Transverse colon (tissue), 4 donors: ENCODE data around the gene NTF3. TPM values are rescaled to one million over a fixed set of nuclear protein-coding genes. Genes with fewer than 3 reads are reported as not detected.

Source experiments
- DNase-seq: peaks from one replicate; pipeline ENCODE4 v3.0.0-alpha.2; 2019
- H3K27ac ChIP-seq, 4 donors: fragments of 200-600 bp; sonication (generic); 2 replicates each; pipeline ENCODE4 v1.5.1; 2016 to 2018; ENCODE audit warnings: inconsistent platforms in 4 of 4
- H3K27me3 ChIP-seq: fragments of 200-600 bp; sonication (generic); 2 replicates; pipeline ENCODE4 v1.5.1; 2017; ENCODE audit warnings: inconsistent platforms
- H3K36me3 ChIP-seq, 4 donors: fragments of 200-600 bp; sonication (generic); 2 replicates each; pipeline ENCODE4 v1.5.1; 2017 to 2019; ENCODE audit warnings: inconsistent platforms in 4 of 4
- H3K4me1 ChIP-seq, 4 donors: fragments of 200-600 bp; sonication (generic); 2 replicates each; pipeline ENCODE4 v1.5.1; 2017 to 2020; ENCODE audit warnings: inconsistent platforms in 4 of 4
- H3K4me3 ChIP-seq, 4 donors: fragments of 200-600 bp; sonication (generic); 1 replicate in 1 of 4; 2 replicates in 3 of 4; pipeline versions ENCODE4 v1.5.1 to v1.6.1; 2017 to 2019; ENCODE audit warnings: inconsistent platforms in 4 of 4
- H3K9me3 ChIP-seq, 2 donors: fragments of 200-600 bp; sonication (generic); 2 replicates each; pipeline ENCODE4 v1.5.1; 2017 to 2019; ENCODE audit warnings: inconsistent platforms in 2 of 2
- CTCF ChIP-seq, 5 experiments: fragments of 200-600 bp in 3 of 5; fragments of 450-650 bp in 2 of 5; sonication (generic) in 3 of 5; IDR thresholded peaks; 1 replicate in 2 of 5; 2 replicates in 3 of 5; pipeline ENCODE4 v1.5.1; 2016 to 2017; ENCODE audit warnings: antibody characterized with exemption in 5 of 5, inconsistent platforms in 3 of 5, mild to moderate bottlenecking in 2 of 5, moderate library complexity in 1 of 5
- EP300 ChIP-seq: sonication (generic); formaldehyde crosslinking; IDR thresholded peaks from one replicate; pipeline ENCODE4 v1.6.1; 2017; ENCODE audit warnings: antibody characterized with exemption, low read depth
- POLR2A ChIP-seq: fragments of 450-650 bp; IDR thresholded peaks from one replicate; pipeline ENCODE4 v1.6.1; 2016; ENCODE audit warnings: antibody characterized with exemption, mild to moderate bottlenecking, moderate library complexity
- POLR2AphosphoS5 ChIP-seq, 3 donors: sonication (generic); formaldehyde crosslinking; IDR thresholded peaks; one replicate each; pipeline ENCODE4 v1.6.1; 2016; ENCODE audit warnings: antibody characterized with exemption in 3 of 3
- WGBS, 2 donors: methylation state at CpG; one replicate each; pipeline ENCODE4 v1.1.5; 2018; ENCODE audit warnings: low coverage in 1 of 2; 5-methylcytosine and 5-hydroxymethylcytosine counted together
- in situ Hi-C, 4 donors: fragments of 200-750 bp; cut with MboI; loops; one replicate each; pipeline versions ENCODE4 v1.15.0 to v1.15.1; 2017; ENCODE audit warnings: low sequenced_read_pairs in 3 of 4, low pct_ligation_motif_present in 1 of 4, low pct_unique_long_range_greater_than_20kb in 1 of 4
- intact Hi-C: fragments of 100-400 bp; cut with DNase I; formaldehyde crosslinking; loops from one replicate; pipeline ENCODE4 v1.15.1; 2023; ENCODE audit warnings: low total_unique reads
- total RNA-seq, 4 donors: library from RNA; depleted of rRNA; stranded (reverse); fragments of >200 nt; gene quantifications; one replicate each; pipeline ENCODE4 v1.1.0, GENCODE V29; 2016

The NTF3 gene
- total RNA-seq, 4 donors from 2014 or later = 0.68 TPM; not detected in 3

DNA sequence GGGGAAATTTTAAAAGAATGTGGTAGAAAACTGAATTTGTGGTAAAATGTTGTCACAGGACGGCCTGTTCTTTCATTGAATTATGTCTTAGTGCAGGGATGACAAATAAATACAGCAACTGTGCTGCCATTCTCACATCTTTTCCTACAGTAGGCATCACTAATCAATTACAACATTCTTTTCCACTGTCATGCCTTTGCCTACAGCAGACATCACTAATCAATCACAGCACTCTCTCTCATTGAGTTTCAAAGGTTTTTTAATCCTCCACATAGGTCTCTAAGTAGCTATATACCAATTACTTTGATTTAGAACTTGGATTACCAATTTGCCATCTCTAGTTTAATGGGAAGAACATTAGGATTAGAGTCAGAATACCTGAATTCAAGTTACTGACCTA is 30.1 kb downstream of the NTF3 start:
- no peaks in the 10 kb centered on the region for H3K36me3 ChIP-seq
- no peaks in the 10 kb centered on the region for H3K27me3 ChIP-seq
- in situ Hi-C loops = loop anchor here in 1 of 4 donors (25.0 kb wide), 1 partner anchor 100 kb away; no protein-coding TSS in a partner anchor
- no peak for TF ChIP-seq EP300
- no peak for TF ChIP-seq POLR2AphosphoS5 (IDR thresholded peaks at IDR 0.05)
- no peak for TF ChIP-seq POLR2A
- TF ChIP-seq CTCF (IDR thresholded peaks at IDR 0.05) = no peak
- peaks cover 0 to 10% (median 0%) of the 10 kb centered on the region in 4 donors for H3K4me1 ChIP-seq
- H3K4me3 ChIP-seq = no peak overlapping the region
- H3K27ac ChIP-seq = no peak overlapping the region
- WGBS, 2 donors = 86 to 100% methylated on average over 1 of the region's 1 CpG
- no peaks in the 10 kb centered on the region for H3K9me3 ChIP-seq
- no peak for DNase-seq
- intact Hi-C loops = no loop called here

GRCh38 chr12:5464096-5464495 is 32.2 kb downstream of the NTF3 start:
- Histone ChIP-seq H3K36me3 (no peaks in the 10 kb centered on the region), H3K4me1 (no peaks in the 10 kb centered on the region), H3K27me3 (no peaks in the 10 kb centered on the region), H3K27ac (no peak overlapping the region), H3K9me3 (no peaks in the 10 kb centered on the region), H3K4me3 (no peak overlapping the region)
- no peak for TF ChIP-seq POLR2A
- TF ChIP-seq EP300 = no peak
- TF ChIP-seq POLR2AphosphoS5 (IDR thresholded peaks at IDR 0.05) = no peak
- no peak for TF ChIP-seq CTCF (IDR thresholded peaks at IDR 0.05)
- DNase-seq = no peak
- 68 to 83% methylated on average over 2 of the region's 2 CpGs for WGBS, 2 donors
- intact Hi-C loops = no loop called here
- in situ Hi-C loops = loop anchor here in 1 of 4 donors (25.0 kb wide), 1 partner anchor 98 kb away; no protein-coding TSS in a partner anchor

DNA sequence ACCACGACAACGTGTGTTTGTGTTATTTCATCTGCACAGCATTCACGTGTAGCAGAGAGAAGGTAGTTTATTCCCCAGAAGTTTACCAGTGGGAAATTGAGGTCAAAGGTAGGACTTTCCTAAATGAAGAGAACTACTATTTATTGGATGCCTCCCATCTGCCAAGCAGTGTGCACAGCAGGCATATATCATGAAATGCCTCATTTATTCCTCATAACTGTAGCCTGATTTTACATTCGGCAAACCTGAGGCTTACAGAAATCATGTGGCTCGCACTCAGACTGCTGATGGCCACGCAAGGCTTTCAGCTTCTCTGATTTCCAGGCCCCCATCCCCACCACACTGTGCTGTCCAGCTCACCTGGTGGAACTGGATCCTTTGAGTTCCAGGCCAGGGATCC is 33.5 kb downstream of the NTF3 start:
- Histone ChIP-seq H3K4me1 (no peaks in the 10 kb centered on the region), H3K27me3 (no peaks in the 10 kb centered on the region), H3K27ac (no peak overlapping the region), H3K9me3 (no peaks in the 10 kb centered on the region), H3K4me3 (no peak overlapping the region), H3K36me3 (no peaks in the 10 kb centered on the region)
- DNase-seq = no peak
- WGBS, 2 donors = 57 to 63% methylated on average over 3 to 6 of the region's 6 CpGs
- in situ Hi-C loops (loop anchor here in 1 of 4 donors (25.0 kb wide), 1 partner anchor 97 kb away; no protein-coding TSS in a partner anchor), intact Hi-C loops (no loop called here)
- no peak for TF ChIP-seq EP300
- TF ChIP-seq CTCF (IDR thresholded peaks at IDR 0.05) = no peak
- no peak for TF ChIP-seq POLR2A
- no peak for TF ChIP-seq POLR2AphosphoS5 (IDR thresholded peaks at IDR 0.05)

GRCh38 chr12:5466521-5466960 is 34.6 kb downstream of the NTF3 start:
- TF ChIP-seq POLR2AphosphoS5 (IDR thresholded peaks at IDR 0.05) = no peak
- TF ChIP-seq EP300 = no peak
- no peak for TF ChIP-seq POLR2A
- TF ChIP-seq CTCF (IDR thresholded peaks at IDR 0.05) = no peak
- Histone ChIP-seq H3K27me3 (no peaks in the 10 kb centered on the region), H3K4me1 (no peaks in the 10 kb centered on the region), H3K9me3 (no peaks in the 10 kb centered on the region), H3K4me3 (no peak overlapping the region), H3K27ac (no peak overlapping the region), H3K36me3 (no peaks in the 10 kb centered on the region)
- in situ Hi-C loops = loop anchor here in 1 of 4 donors (25.0 kb wide), 1 partner anchor 96 kb away; no protein-coding TSS in a partner anchor
- 55 to 80% methylated on average over 1 to 5 of the region's 5 CpGs for WGBS, 2 donors
- intact Hi-C loops = no loop called here
- DNase-seq = no peak
